HEK293 (cell line): ENCODE data around the gene SMPD3.

ENCODE experiments used
- CTCF ChIA-PET: fragments of 350-600 bp; formaldehyde crosslinking; extraction: SDS; loops from one replicate; lab custom pipeline; 2021; ENCODE audit warnings: antibody characterized with exemption; lab: Yijun Ruan, JAX
- POLR2A ChIA-PET: fragments of 300-600 bp; formaldehyde crosslinking; extraction: SDS; loops from one replicate; lab custom pipeline; 2020; ENCODE audit warnings: antibody characterized with exemption, inconsistent platforms; lab: Yijun Ruan, JAX
- H3K27ac ChIP-seq: fragments of 200-500 bp; sonication (Bioruptor generic); 2 replicates; pipeline ENCODE4 v1.5.1; 2014; ENCODE audit warnings: low read depth, low read length, control low read depth, inconsistent platforms; ENCODE audit errors: extremely low read depth
- H3K36me3 ChIP-seq, 2 experiments: fragments of 200-500 bp in 1 of 2; sonication (Bioruptor generic) in 1 of 2; 1 replicate in 1 of 2; 2 replicates in 1 of 2; pipeline ENCODE4 v1.5.1; 2014 to 2017; ENCODE audit warnings: inconsistent platforms in 2 of 2, low read length in 2 of 2; ENCODE audit not compliant: control insufficient read depth in 2 of 2, insufficient read depth in 1 of 2
- H3K4me1 ChIP-seq: fragments of 200-500 bp; sonication (Bioruptor generic); 2 replicates; pipeline ENCODE4 v1.5.1; 2014; ENCODE audit warnings: mild to moderate bottlenecking, low read length, inconsistent platforms; ENCODE audit not compliant: control insufficient read depth, insufficient read depth
- H3K4me3 ChIP-seq: 2 replicates; pipeline ENCODE4 v1.5.1; 2011; ENCODE audit warnings: low read depth, mild to moderate bottlenecking, control low read depth, low read length, moderate library complexity
- H3K9me3 ChIP-seq: fragments of 200-500 bp; sonication (Bioruptor generic); 2 replicates; pipeline ENCODE4 v1.5.1; 2014; ENCODE audit warnings: low read depth, low read length, inconsistent platforms; ENCODE audit not compliant: control insufficient read depth, insufficient read depth
- BCL11B ChIP-seq: fragments of 450-650 bp; formaldehyde crosslinking; IDR thresholded peaks from 2 replicates; pipeline ENCODE4 v1.5.1; 2016; ENCODE audit warnings: low read depth, missing biosample characterization, missing genetic modification characterization
- REST ChIP-seq: fragments of 450-650 bp; formaldehyde crosslinking; IDR thresholded peaks from 2 replicates; pipeline ENCODE4 v1.5.1; 2016; ENCODE audit warnings: missing biosample characterization, missing genetic modification characterization
- ZBTB17 ChIP-seq: fragments of 450-650 bp; formaldehyde crosslinking; IDR thresholded peaks from 2 replicates; pipeline ENCODE4 v1.5.1; 2016; ENCODE audit warnings: missing biosample characterization, missing genetic modification characterization
- ZFHX2 ChIP-seq: fragments of 450-650 bp; formaldehyde crosslinking; conservative IDR thresholded peaks from 2 replicates; pipeline ENCODE4 v1.5.1; 2016; ENCODE audit warnings: missing biosample characterization, missing genetic modification characterization
- ZFP37 ChIP-seq: fragments of 450-650 bp; formaldehyde crosslinking; IDR thresholded peaks from 2 replicates; pipeline ENCODE4 v1.5.1; 2016; ENCODE audit warnings: missing biosample characterization, missing genetic modification characterization
- ZNF121 ChIP-seq: fragments of 450-650 bp; formaldehyde crosslinking; IDR thresholded peaks from 2 replicates; pipeline ENCODE4 v1.5.1; 2016; ENCODE audit warnings: missing biosample characterization, missing genetic modification characterization
- ZNF140 ChIP-seq: fragments of 450-650 bp; formaldehyde crosslinking; IDR thresholded peaks from 2 replicates; pipeline ENCODE4 v1.5.1; 2016; ENCODE audit warnings: missing biosample characterization, missing genetic modification characterization
- ZNF239 ChIP-seq: fragments of 450-650 bp; formaldehyde crosslinking; IDR thresholded peaks from 2 replicates; pipeline ENCODE4 v1.5.1; 2016; ENCODE audit warnings: missing biosample characterization, missing genetic modification characterization
- ZNF416 ChIP-seq: fragments of 450-650 bp; formaldehyde crosslinking; IDR thresholded peaks from 2 replicates; pipeline ENCODE4 v1.5.1; 2016; ENCODE audit warnings: missing biosample characterization, missing genetic modification characterization
- ZNF423 ChIP-seq: fragments of 450-650 bp; formaldehyde crosslinking; IDR thresholded peaks from 2 replicates; pipeline ENCODE4 v1.5.1; 2016; ENCODE audit warnings: missing biosample characterization, missing genetic modification characterization
- ZNF596 ChIP-seq: fragments of 450-650 bp; IDR thresholded peaks from 2 replicates; pipeline ENCODE4 v1.5.0; 2018; ENCODE audit warnings: missing biosample characterization, mild to moderate bottlenecking, missing genetic modification characterization, moderate library complexity
- ZNF76 ChIP-seq: fragments of 450-650 bp; formaldehyde crosslinking; IDR thresholded peaks from 2 replicates; pipeline ENCODE4; 2016; ENCODE audit warnings: low read depth, missing biosample characterization, missing genetic modification characterization, borderline replicate concordance
- ZNF785 ChIP-seq: fragments of 450-650 bp; formaldehyde crosslinking; IDR thresholded peaks from 2 replicates; pipeline ENCODE4 v1.5.1; 2016; ENCODE audit warnings: missing biosample characterization, missing genetic modification characterization
- TF ChIP-seq, protein P1 (sequence below): fragments of 450-650 bp; formaldehyde crosslinking; IDR thresholded peaks from 2 replicates; pipeline ENCODE4 v1.5.1; 2016; ENCODE audit warnings: missing biosample characterization, missing genetic modification characterization
- TF ChIP-seq, protein P2 (sequence below): fragments of 450-650 bp; formaldehyde crosslinking; IDR thresholded peaks from 2 replicates; pipeline ENCODE4 v1.5.1; 2016; ENCODE audit warnings: missing biosample characterization, missing genetic modification characterization
- TF ChIP-seq, protein P3 (sequence below): fragments of 450-650 bp; formaldehyde crosslinking; IDR thresholded peaks from 2 replicates; pipeline ENCODE4 v1.5.1; 2017; ENCODE audit warnings: missing biosample characterization, missing genetic modification characterization
- TF ChIP-seq, protein P4 (sequence below): fragments of 450-650 bp; formaldehyde crosslinking; IDR thresholded peaks from 2 replicates; pipeline ENCODE4 v1.5.0; 2017; ENCODE audit warnings: missing biosample characterization, missing genetic modification characterization, borderline replicate concordance

Gene SMPD3

GRCh38 chr16:68364561-68364998 is 83.7 kb downstream of the SMPD3 start:
- Histone ChIP-seq H3K4me3 (no peak overlapping the region), H3K27ac (no peak overlapping the region), H3K9me3 (no peaks in the 10 kb centered on the region), H3K36me3 (no peaks in the 10 kb centered on the region), H3K4me1 (no peaks in the 10 kb centered on the region)
- POLR2A ChIA-PET: interaction anchor here (0.6 kb wide), 1 partner anchor 253 kb away, joined by 3 read pairs; no protein-coding TSS in a partner anchor
- CTCF ChIA-PET: interaction anchor here (0.6 to 1.7 kb wide), 6 partner anchors 8 to 100 kb away, joined by 3 to 4 read pairs (median 4); partner anchors contain the start of gene SLC7A6
- TF ChIP-seq ZNF121 (tag by site-specific recombination): no peak
- no peak for TF ChIP-seq ZFHX2 (tag by site-specific recombination)
- TF ChIP-seq, protein P1, sequence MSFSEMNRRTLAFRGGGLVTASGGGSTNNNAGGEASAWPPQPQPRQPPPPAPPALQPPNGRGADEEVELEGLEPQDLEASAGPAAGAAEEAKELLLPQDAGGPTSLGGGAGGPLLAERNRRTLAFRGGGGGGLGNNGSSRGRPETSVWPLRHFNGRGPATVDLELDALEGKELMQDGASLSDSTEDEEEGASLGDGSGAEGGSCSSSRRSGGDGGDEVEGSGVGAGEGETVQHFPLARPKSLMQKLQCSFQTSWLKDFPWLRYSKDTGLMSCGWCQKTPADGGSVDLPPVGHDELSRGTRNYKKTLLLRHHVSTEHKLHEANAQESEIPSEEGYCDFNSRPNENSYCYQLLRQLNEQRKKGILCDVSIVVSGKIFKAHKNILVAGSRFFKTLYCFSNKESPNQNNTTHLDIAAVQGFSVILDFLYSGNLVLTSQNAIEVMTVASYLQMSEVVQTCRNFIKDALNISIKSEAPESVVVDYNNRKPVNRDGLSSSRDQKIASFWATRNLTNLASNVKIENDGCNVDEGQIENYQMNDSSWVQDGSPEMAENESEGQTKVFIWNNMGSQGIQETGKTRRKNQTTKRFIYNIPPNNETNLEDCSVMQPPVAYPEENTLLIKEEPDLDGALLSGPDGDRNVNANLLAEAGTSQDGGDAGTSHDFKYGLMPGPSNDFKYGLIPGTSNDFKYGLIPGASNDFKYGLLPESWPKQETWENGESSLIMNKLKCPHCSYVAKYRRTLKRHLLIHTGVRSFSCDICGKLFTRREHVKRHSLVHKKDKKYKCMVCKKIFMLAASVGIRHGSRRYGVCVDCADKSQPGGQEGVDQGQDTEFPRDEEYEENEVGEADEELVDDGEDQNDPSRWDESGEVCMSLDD (tag by site-specific recombination): no peak
- TF ChIP-seq ZNF596 (tag by site-specific recombination): no peak
- no peak for TF ChIP-seq ZNF785
- TF ChIP-seq ZBTB17: peak; percentile 15; the same call in 1 of the 2 replicates
- no peak for TF ChIP-seq ZNF76 (tag by site-specific recombination)
- TF ChIP-seq ZNF140: no peak
- no peak for TF ChIP-seq REST (tag by site-specific recombination)
- no peak for TF ChIP-seq ZFP37 (tag by site-specific recombination)
- TF ChIP-seq ZNF423 (tag by site-specific recombination): no peak
- no peak for TF ChIP-seq ZNF416 (tag by site-specific recombination)
- no peak for TF ChIP-seq ZNF239 (tag by site-specific recombination)
- TF ChIP-seq BCL11B (tag by site-specific recombination): no peak
- TF ChIP-seq, protein P2, sequence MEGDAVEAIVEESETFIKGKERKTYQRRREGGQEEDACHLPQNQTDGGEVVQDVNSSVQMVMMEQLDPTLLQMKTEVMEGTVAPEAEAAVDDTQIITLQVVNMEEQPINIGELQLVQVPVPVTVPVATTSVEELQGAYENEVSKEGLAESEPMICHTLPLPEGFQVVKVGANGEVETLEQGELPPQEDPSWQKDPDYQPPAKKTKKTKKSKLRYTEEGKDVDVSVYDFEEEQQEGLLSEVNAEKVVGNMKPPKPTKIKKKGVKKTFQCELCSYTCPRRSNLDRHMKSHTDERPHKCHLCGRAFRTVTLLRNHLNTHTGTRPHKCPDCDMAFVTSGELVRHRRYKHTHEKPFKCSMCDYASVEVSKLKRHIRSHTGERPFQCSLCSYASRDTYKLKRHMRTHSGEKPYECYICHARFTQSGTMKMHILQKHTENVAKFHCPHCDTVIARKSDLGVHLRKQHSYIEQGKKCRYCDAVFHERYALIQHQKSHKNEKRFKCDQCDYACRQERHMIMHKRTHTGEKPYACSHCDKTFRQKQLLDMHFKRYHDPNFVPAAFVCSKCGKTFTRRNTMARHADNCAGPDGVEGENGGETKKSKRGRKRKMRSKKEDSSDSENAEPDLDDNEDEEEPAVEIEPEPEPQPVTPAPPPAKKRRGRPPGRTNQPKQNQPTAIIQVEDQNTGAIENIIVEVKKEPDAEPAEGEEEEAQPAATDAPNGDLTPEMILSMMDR (tag by site-specific recombination): 0 out of 2 replicates have a peak, but pooled peaks have one; percentile 14
- TF ChIP-seq, protein P3, sequence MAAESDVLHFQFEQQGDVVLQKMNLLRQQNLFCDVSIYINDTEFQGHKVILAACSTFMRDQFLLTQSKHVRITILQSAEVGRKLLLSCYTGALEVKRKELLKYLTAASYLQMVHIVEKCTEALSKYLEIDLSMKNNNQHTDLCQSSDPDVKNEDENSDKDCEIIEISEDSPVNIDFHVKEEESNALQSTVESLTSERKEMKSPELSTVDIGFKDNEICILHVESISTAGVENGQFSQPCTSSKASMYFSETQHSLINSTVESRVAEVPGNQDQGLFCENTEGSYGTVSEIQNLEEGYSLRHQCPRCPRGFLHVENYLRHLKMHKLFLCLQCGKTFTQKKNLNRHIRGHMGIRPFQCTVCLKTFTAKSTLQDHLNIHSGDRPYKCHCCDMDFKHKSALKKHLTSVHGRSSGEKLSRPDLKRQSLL (tag by site-specific recombination): no peak
- TF ChIP-seq, protein P4, sequence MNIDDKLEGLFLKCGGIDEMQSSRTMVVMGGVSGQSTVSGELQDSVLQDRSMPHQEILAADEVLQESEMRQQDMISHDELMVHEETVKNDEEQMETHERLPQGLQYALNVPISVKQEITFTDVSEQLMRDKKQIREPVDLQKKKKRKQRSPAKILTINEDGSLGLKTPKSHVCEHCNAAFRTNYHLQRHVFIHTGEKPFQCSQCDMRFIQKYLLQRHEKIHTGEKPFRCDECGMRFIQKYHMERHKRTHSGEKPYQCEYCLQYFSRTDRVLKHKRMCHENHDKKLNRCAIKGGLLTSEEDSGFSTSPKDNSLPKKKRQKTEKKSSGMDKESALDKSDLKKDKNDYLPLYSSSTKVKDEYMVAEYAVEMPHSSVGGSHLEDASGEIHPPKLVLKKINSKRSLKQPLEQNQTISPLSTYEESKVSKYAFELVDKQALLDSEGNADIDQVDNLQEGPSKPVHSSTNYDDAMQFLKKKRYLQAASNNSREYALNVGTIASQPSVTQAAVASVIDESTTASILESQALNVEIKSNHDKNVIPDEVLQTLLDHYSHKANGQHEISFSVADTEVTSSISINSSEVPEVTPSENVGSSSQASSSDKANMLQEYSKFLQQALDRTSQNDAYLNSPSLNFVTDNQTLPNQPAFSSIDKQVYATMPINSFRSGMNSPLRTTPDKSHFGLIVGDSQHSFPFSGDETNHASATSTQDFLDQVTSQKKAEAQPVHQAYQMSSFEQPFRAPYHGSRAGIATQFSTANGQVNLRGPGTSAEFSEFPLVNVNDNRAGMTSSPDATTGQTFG (tag by site-specific recombination): no peak
